Measurements from ENCODE around the gene PDGFB.

PDGFB gene

DNA sequence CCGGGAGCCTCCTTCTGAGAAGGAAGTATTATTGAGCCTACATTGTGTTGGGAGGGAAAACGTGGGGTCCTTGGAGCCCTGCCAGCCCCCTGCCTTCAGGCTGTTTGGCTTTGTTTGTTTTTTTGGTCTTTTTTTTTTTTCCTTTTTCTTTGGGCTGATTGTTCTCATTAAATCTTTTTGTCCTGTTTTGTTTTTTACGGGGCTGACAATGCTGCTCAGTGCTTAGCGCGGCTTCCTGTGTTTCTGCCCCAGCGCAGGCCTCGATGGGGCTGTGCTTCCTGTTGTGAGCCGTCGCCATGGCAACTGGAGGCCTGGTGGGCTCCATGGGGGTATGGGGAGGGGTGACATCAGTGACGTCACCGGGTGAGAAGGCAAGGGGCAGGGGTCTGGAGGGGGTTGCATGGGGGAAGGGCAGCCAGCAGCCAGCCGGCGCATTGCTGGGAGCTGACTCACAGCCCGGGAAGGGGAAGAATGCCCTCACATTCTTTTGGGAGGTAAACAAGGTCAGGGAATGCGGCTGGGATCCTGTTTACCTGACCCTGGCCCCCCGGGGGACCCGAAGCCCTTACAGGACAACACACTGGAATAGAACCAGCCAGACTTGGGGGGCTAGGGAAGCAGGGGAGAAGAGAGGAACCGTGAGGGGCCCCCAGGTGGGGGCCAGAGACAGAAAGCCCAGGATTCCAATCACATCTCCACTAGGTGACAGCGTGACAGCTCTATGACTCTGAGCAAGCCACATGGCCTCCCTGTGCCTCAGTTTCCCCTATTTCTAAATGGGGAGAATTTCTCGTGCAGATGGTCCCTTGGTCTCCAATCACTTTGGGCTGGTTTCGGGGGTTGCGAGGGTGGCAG, 70.1 kb downstream of the PDGFB start:
- Histone ChIP-seq H3K27me3 (ENCODE audit: low read depth, low read length) (peaks cover 3% of the 10 kb centered on the region; the same call in 1 of the 2 replicates), H3K4me1 (ENCODE audit: low read length) (peaks cover 15% of the 10 kb centered on the region), H2AFZ (ENCODE audit: low read depth, low read length) (no peak overlapping the region), H3K4me2 (ENCODE audit: low read length) (no peak overlapping the region), H3K27ac (ENCODE audit: low read length) (no peak overlapping the region), H3K4me3 (ENCODE audit: low read length) (no peak overlapping the region), H3K9me3 (ENCODE audit: insufficient read depth, low read length) (no peaks in the 10 kb centered on the region), H3K79me2 (ENCODE audit: low read length) (no peaks in the 10 kb centered on the region), H3K9ac (ENCODE audit: low read length) (no peak overlapping the region), H4K20me1 (ENCODE audit: insufficient read depth, low read length) (no peaks in the 10 kb centered on the region), H3K36me3 (replicated peaks; ENCODE audit: low read depth, low read length) (no peaks in the 10 kb centered on the region)
- no peak for TF ChIP-seq EZH2phosphoT487 (IDR thresholded peaks at IDR 0.05; ENCODE audit: low read depth)
- TF ChIP-seq, protein P1, sequence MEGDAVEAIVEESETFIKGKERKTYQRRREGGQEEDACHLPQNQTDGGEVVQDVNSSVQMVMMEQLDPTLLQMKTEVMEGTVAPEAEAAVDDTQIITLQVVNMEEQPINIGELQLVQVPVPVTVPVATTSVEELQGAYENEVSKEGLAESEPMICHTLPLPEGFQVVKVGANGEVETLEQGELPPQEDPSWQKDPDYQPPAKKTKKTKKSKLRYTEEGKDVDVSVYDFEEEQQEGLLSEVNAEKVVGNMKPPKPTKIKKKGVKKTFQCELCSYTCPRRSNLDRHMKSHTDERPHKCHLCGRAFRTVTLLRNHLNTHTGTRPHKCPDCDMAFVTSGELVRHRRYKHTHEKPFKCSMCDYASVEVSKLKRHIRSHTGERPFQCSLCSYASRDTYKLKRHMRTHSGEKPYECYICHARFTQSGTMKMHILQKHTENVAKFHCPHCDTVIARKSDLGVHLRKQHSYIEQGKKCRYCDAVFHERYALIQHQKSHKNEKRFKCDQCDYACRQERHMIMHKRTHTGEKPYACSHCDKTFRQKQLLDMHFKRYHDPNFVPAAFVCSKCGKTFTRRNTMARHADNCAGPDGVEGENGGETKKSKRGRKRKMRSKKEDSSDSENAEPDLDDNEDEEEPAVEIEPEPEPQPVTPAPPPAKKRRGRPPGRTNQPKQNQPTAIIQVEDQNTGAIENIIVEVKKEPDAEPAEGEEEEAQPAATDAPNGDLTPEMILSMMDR (IDR thresholded peaks at IDR 0.05; ENCODE audit: low read depth, low read length), result no peak

DNA sequence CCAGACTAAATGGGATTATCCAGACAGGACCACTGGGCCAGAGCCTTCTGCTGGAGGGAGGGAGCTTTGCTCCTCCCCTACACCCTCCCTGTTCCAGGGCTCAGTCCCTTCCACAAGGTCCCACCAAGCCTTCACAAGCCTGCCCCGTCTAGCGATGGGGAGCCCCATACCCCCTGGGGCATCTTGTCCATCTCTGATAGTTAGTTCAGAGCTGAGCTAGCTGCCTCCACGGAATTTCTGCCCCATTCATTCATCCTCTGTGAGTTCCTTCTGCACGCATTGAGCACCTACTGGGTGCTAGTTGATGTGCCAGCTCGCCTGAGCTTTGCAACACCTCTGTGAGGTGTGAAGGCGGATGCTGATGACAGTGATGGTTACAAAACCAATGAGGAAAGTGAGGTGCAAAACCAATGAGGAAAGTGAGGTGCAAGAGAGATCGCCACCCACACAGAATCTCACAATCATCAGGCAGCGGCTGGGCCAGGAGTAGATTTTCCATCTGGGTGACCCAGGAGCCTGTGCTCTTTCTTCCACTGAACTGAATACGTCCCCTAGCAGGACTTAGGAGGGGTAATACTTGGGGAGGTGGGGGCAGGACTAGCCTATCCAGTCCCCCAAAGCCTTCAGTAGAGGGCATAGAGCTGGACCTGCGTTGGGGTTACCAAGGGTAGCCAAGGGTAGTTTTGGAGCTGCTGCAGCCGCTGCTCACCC, 70.8 kb downstream of the PDGFB start:
- H3K9ac ChIP-seq (ENCODE audit: low read length), result no peak overlapping the region
- peaks cover 9% of the 10 kb centered on the region for H3K27me3 ChIP-seq (ENCODE audit: low read depth, low read length)
- TF ChIP-seq, protein P1 (IDR thresholded peaks at IDR 0.05; ENCODE audit: low read depth, low read length), result no peak
- TF ChIP-seq EZH2phosphoT487 (IDR thresholded peaks at IDR 0.05; ENCODE audit: low read depth), result no peak
- no peaks in the 10 kb centered on the region for H4K20me1 ChIP-seq (ENCODE audit: insufficient read depth, low read length)
- H3K4me3 ChIP-seq (ENCODE audit: low read length), result no peak overlapping the region
- no peak overlapping the region for H3K4me2 ChIP-seq (ENCODE audit: low read length)
- H3K79me2 ChIP-seq (ENCODE audit: low read length), result no peaks in the 10 kb centered on the region
- no peaks in the 10 kb centered on the region for H3K36me3 ChIP-seq (replicated peaks; ENCODE audit: low read depth, low read length)
- H3K4me1 ChIP-seq (ENCODE audit: low read length), result peaks cover 15% of the 10 kb centered on the region
- no peak overlapping the region for H3K27ac ChIP-seq (ENCODE audit: low read length)
- H2AFZ ChIP-seq (ENCODE audit: low read depth, low read length), result no peak overlapping the region
- no peaks in the 10 kb centered on the region for H3K9me3 ChIP-seq (ENCODE audit: insufficient read depth, low read length)
